Mesothelial cell of epicardium (in vitro differentiated cells): ENCODE measurements around the gene ZFP92. TPM values are rescaled to one million over a fixed set of nuclear protein-coding genes. Genes with fewer than 3 reads are reported as not detected.

Experiments
- DNase-seq, 2 experiments: peaks; one replicate each; pipeline ENCODE4 v3.0.0; 2021; ENCODE audit warnings: low spot score in 2 of 2; ENCODE audit not compliant: unreplicated experiment in 2 of 2
- H3K27ac Mint-ChIP-seq: 2 replicates; pipeline ENCODE4 v1.8.0; 2021; ENCODE audit warnings: mixed read lengths
- H3K27me3 Mint-ChIP-seq: 2 replicates; pipeline ENCODE4 v1.8.0; 2021; ENCODE audit warnings: low read depth, mixed read lengths
- H3K36me3 Mint-ChIP-seq: 2 replicates; pipeline ENCODE4 v1.8.0; 2021; ENCODE audit warnings: mixed read lengths
- H3K4me1 Mint-ChIP-seq: 2 replicates; pipeline ENCODE4 v1.8.0; 2021; ENCODE audit warnings: mixed read lengths
- H3K4me3 Mint-ChIP-seq: 2 replicates; pipeline ENCODE4 v1.8.0; 2021; ENCODE audit warnings: mild to moderate bottlenecking, moderate library complexity, mixed read lengths
- H3K9me3 Mint-ChIP-seq: 2 replicates; pipeline ENCODE4 v1.8.0; 2021; ENCODE audit warnings: mixed read lengths
- total RNA-seq: library from RNA; stranded (reverse); gene quantifications from 3 replicates; pipeline ENCODE4 v1.2.1, GENCODE V29; 2021
- TF ChIP-seq, protein P1 (sequence below): fragments of 200-600 bp; sonication (generic); IDR thresholded peaks from one replicate; pipeline ENCODE4 v1.5.0; 2021; ENCODE audit warnings: antibody characterized with exemption; ENCODE audit not compliant: unreplicated experiment

The ZFP92 gene
- total RNA-seq, 1 donor from 2014 or later: 1.3 TPM

GRCh38 chrX:153443476-153444332 lies 32.4 kb downstream of the ZFP92 start:
- TF ChIP-seq, protein P1, sequence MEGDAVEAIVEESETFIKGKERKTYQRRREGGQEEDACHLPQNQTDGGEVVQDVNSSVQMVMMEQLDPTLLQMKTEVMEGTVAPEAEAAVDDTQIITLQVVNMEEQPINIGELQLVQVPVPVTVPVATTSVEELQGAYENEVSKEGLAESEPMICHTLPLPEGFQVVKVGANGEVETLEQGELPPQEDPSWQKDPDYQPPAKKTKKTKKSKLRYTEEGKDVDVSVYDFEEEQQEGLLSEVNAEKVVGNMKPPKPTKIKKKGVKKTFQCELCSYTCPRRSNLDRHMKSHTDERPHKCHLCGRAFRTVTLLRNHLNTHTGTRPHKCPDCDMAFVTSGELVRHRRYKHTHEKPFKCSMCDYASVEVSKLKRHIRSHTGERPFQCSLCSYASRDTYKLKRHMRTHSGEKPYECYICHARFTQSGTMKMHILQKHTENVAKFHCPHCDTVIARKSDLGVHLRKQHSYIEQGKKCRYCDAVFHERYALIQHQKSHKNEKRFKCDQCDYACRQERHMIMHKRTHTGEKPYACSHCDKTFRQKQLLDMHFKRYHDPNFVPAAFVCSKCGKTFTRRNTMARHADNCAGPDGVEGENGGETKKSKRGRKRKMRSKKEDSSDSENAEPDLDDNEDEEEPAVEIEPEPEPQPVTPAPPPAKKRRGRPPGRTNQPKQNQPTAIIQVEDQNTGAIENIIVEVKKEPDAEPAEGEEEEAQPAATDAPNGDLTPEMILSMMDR: no peak
- no peak overlapping the region for H3K27ac Mint-ChIP-seq
- H3K9me3 Mint-ChIP-seq: peaks cover 4% of the 10 kb centered on the region

GRCh38 chrX:153444333-153445011 lies 33.2 kb downstream of the ZFP92 start:
- Mint-ChIP-seq H3K4me1 (peaks cover 2% of the 10 kb centered on the region), H3K36me3 (no peaks in the 10 kb centered on the region), H3K4me3 (no peak overlapping the region), H3K27ac (no peak overlapping the region), H3K27me3 (no peaks in the 10 kb centered on the region), H3K9me3 (peaks cover 4% of the 10 kb centered on the region)
- DNase-seq: no peak
- TF ChIP-seq, protein P1: no peak

More at GRCh38 chrX:153443476-153444332, 32.4 kb downstream of the ZFP92 start:
- no peak overlapping the region for H3K4me3 Mint-ChIP-seq
- no peaks in the 10 kb centered on the region for H3K27me3 Mint-ChIP-seq
- H3K36me3 Mint-ChIP-seq: no peaks in the 10 kb centered on the region
- H3K4me1 Mint-ChIP-seq: peaks cover 2% of the 10 kb centered on the region
- no peak for DNase-seq

DNA sequence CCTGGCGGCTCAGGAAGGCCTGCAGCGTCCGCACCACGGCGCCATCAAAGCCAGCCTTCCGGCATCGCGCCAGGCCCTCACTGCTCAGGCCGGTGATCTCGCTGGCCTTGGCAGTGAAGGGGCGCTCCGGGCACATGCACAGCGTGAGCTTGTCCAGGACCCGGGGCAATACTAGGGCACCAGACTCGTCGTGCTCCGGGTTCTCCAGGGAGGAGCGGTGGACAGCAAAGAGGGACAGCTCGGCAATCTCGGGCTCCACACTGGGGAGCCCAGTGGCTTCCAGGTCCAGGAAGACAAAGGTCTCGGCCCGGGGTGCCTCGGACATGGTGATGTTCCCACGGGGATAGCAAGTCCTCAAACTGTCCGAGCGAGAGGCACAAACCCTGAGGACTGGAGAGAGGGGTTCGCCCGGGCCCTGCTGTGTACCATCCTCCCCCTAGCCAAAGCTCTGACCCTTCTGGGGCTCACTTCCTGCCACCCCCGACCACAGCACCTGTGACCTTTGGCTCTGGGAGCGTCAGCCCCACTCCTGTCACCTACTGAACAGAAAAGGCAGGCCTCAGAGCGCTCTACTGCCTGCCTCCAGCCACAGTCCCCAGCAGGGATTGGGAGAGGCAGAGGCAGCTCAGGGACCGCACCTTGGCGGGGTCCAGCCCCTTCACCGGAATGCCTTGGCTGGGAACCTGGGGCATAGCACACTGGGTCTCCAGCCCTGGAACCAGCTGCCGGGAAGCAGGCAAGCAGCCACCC lies 34.0 kb downstream of the ZFP92 start:
- H3K4me3 Mint-ChIP-seq: no peak overlapping the region
- H3K36me3 Mint-ChIP-seq: peaks cover 2% of the 10 kb centered on the region
- no peaks in the 10 kb centered on the region for H3K27me3 Mint-ChIP-seq
- TF ChIP-seq, protein P1: no peak
- no peak overlapping the region for H3K27ac Mint-ChIP-seq
- no peaks in the 10 kb centered on the region for H3K9me3 Mint-ChIP-seq
- no peak for DNase-seq
- peaks cover 2% of the 10 kb centered on the region for H3K4me1 Mint-ChIP-seq

DNA sequence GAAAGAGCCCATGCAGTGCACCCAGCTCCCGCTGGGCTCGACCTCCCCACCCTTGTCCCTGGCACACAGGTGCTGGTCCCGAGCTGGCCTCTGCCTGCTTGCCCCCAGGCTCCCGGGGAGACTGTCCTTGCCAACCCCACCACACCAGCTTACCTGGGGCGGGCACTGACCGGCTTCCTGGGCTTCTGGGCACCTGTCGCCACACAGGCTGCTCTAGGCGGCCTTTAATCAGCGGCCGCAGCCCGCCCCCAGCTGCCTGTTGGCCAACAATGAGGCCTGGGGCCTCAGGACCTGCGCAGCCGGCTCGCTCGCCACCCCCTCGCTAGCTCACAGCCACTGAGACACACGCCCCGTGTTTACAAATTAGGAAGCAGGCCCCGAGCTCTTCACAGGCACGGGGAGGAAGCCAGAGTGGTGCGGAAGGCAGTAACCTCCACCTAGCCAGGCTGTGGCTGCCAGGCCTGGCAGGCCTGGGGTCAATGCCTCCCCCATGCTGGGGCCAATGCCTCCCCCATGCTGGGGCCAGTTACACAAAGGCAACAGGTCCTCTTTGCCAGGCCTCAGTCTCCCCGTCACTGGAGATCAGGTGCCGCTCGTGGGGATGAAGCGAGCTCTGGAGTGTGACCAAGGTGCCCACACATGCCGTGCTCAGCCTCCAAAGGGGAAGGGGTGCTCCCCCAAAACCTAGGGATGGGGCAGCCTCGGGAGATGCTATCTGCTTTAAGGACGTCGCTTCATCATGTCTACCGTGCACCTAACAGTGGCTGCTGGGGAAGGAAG lies 34.8 kb downstream of the ZFP92 start, which contains the start of gene TREX2:
TREX2 (minus strand) TSS at position 201 of the 780 bp plus-strand sequence. CDS start 626 bp downstream, outside the sequence.
- Mint-ChIP-seq H3K9me3 (no peaks in the 10 kb centered on the region), H3K4me1 (peaks cover 2% of the 10 kb centered on the region), H3K36me3 (peaks cover 2% of the 10 kb centered on the region), H3K4me3 (no peak within 1 kb of the TSS), H3K27ac (no peak within 1 kb of the TSS), H3K27me3 (no peaks in the 10 kb centered on the region)
- TF ChIP-seq, protein P1: no peak
- DNase-seq: no peak

DNA sequence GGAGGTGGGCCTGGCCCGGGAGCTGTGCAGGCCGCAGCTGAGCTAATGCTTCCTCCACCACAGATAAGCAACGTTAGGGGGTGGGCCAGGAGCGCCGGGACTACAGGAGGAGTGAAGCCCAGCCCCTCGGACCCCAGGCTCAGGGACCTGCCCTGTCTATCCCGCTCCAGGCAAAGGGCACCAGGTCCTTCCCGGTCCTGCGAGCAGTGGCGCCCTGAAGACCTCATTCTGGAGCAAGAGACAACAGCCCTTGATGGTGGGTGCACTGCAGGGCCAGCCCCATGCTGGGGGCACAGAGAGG lies 35.3 kb downstream of the ZFP92 start:
- no peak for DNase-seq
- H3K4me3 Mint-ChIP-seq: no peak overlapping the region
- no peaks in the 10 kb centered on the region for H3K27me3 Mint-ChIP-seq
- TF ChIP-seq, protein P1: no peak
- H3K27ac Mint-ChIP-seq: no peak overlapping the region
- peaks cover 2% of the 10 kb centered on the region for H3K36me3 Mint-ChIP-seq
- no peaks in the 10 kb centered on the region for H3K9me3 Mint-ChIP-seq
- H3K4me1 Mint-ChIP-seq: no peaks in the 10 kb centered on the region
